SK-N-SH (cell line): ENCODE measurements around the gene NTM. TPM values are rescaled to one million over a fixed set of nuclear protein-coding genes. Genes with fewer than 3 reads are reported as not detected.

Experiments
- CTCF ChIA-PET: fragments of 300-600, 350-600 bp; formaldehyde crosslinking; extraction: SDS; loops from one replicate; lab custom pipeline; 2021; lab: Yijun Ruan, JAX
- POLR2A ChIA-PET: fragments of 350-600 bp; sonication (Branson Sonifier 250); formaldehyde crosslinking; extraction: SDS; loops from one replicate; lab custom pipeline; 2020; ENCODE audit warnings: antibody characterized with exemption, inconsistent platforms; lab: Yijun Ruan, JAX
- DNase-seq: peaks from one replicate; pipeline ENCODE4 v3.0.0; 2012
- H2AFZ ChIP-seq: fragments of 200-600 bp; sonication (generic); 2 replicates; pipeline ENCODE4 v1.8.1; 2016; ENCODE audit warnings: antibody characterized with exemption, mild to moderate bottlenecking, low read depth
- H3F3A ChIP-seq: fragments of 200-600 bp; sonication (generic); replicated peaks from 2 replicates; pipeline ENCODE3; 2016; ENCODE audit warnings: antibody characterized with exemption, mild to moderate bottlenecking; ENCODE audit not compliant: insufficient read depth
- H3K27ac ChIP-seq, 2 experiments: fragments of 200-500 bp in 1 of 2; fragments of 200-600 bp in 1 of 2; sonication (Bioruptor generic) in 1 of 2; sonication (generic), shearing (Covaris generic) in 1 of 2; 2 replicates each; pipeline versions ENCODE4 v1.5.1 to v1.6.1; 2014 to 2016; ENCODE audit warnings: low read depth in 2 of 2, inconsistent platforms in 1 of 2, low read length in 1 of 2, mild to moderate bottlenecking in 1 of 2, mixed read lengths in 1 of 2
- H3K27me3 ChIP-seq: fragments of 200-600 bp; sonication (generic), shearing (Covaris generic); 2 replicates; pipeline ENCODE4 v1.6.1; 2016; ENCODE audit warnings: mixed run types; ENCODE audit not compliant: insufficient read depth
- H3K36me3 ChIP-seq, 2 experiments: fragments of 200-500 bp in 1 of 2; fragments of 200-600 bp in 1 of 2; sonication (Bioruptor generic) in 1 of 2; sonication (generic) in 1 of 2; replicated peaks in 1 of 2; 2 replicates each; pipeline versions ENCODE3 to v1.5.1; 2014 to 2016; ENCODE audit warnings: low read length in 1 of 2, mild to moderate bottlenecking in 1 of 2; ENCODE audit not compliant: insufficient read depth in 2 of 2, control insufficient read depth in 1 of 2
- H3K4me1 ChIP-seq, 2 experiments: fragments of 200-500 bp in 1 of 2; fragments of 200-600 bp in 1 of 2; sonication (Bioruptor generic) in 1 of 2; sonication (generic), shearing (Covaris generic) in 1 of 2; 2 replicates each; pipeline versions ENCODE4 v1.5.1 to v1.6.1; 2014 to 2016; ENCODE audit warnings: low read depth in 1 of 2, low read length in 1 of 2, mixed run types in 1 of 2; ENCODE audit not compliant: insufficient read depth in 2 of 2, control insufficient read depth in 1 of 2
- H3K4me2 ChIP-seq: fragments of 200-600 bp; sonication (generic), shearing (Covaris generic); 2 replicates; pipeline ENCODE4 v1.6.1; 2017; ENCODE audit warnings: mixed run types
- H3K4me3 ChIP-seq, 2 experiments: fragments of 200-500 bp in 1 of 2; fragments of 200-600 bp in 1 of 2; sonication (Bioruptor generic) in 1 of 2; sonication (generic), shearing (Covaris generic) in 1 of 2; 2 replicates each; pipeline versions ENCODE4 v1.5.1 to v1.8.1; 2014 to 2016; ENCODE audit warnings: low read depth in 2 of 2, inconsistent platforms in 1 of 2, low read length in 1 of 2, mild to moderate bottlenecking in 1 of 2, mixed read lengths in 1 of 2, moderate library complexity in 1 of 2
- H3K79me2 ChIP-seq: fragments of 200-600 bp; sonication (generic); 2 replicates; pipeline ENCODE4 v1.8.1; 2017; ENCODE audit warnings: mild to moderate bottlenecking; ENCODE audit not compliant: insufficient read depth
- H3K9ac ChIP-seq: fragments of 200-600 bp; sonication (generic); 2 replicates; pipeline ENCODE4 v1.6.1; 2017; ENCODE audit warnings: mixed run types
- H3K9me2 ChIP-seq: fragments of 200-600 bp; sonication (generic); 2 replicates; pipeline ENCODE4 v1.6.1; 2017; ENCODE audit warnings: mixed run types
- H3K9me3 ChIP-seq: fragments of 200-600 bp; sonication (generic); 2 replicates; pipeline ENCODE4 v1.6.1; 2017; ENCODE audit warnings: mixed run types, mild to moderate bottlenecking, moderate library complexity
- H4K20me1 ChIP-seq: fragments of 200-600 bp; sonication (generic); 2 replicates; pipeline ENCODE4 v1.6.1; 2017; ENCODE audit warnings: mild to moderate bottlenecking, mixed run types; ENCODE audit not compliant: insufficient read depth
- EP300 ChIP-seq, 2 experiments: IDR thresholded peaks; 2 replicates each; pipeline versions ENCODE4 v1.4.0 to v1.6.1; 2012; ENCODE audit warnings: borderline replicate concordance in 1 of 2, low read depth in 1 of 2, low read length in 1 of 2
- FOXM1 ChIP-seq: IDR thresholded peaks from 2 replicates; pipeline ENCODE4 v1.4.0; 2012; ENCODE audit warnings: low read depth, mild to moderate bottlenecking
- GABPA ChIP-seq: IDR thresholded peaks from 2 replicates; pipeline ENCODE4 v1.4.0; 2012; ENCODE audit warnings: low read depth, mild to moderate bottlenecking
- IRF3 ChIP-seq: fragments of 150-350 bp; IDR thresholded peaks from 2 replicates; pipeline ENCODE4 v1.6.1; 2016; ENCODE audit warnings: mild to moderate bottlenecking, low read depth, low read length
- JUND ChIP-seq: IDR thresholded peaks from 2 replicates; pipeline ENCODE4 v1.4.0; 2012
- MAX ChIP-seq: IDR thresholded peaks from 2 replicates; pipeline ENCODE4 v1.4.0; 2012; ENCODE audit warnings: low read depth
- MXI1 ChIP-seq: IDR thresholded peaks from 2 replicates; pipeline ENCODE4 v1.6.1; 2012; ENCODE audit warnings: mild to moderate bottlenecking, low read depth, low read length, improper control_type of control experiment
- REST ChIP-seq: IDR thresholded peaks from 2 replicates; pipeline ENCODE4 v1.6.1; 2012; ENCODE audit warnings: mild to moderate bottlenecking, low read depth, low read length, moderate library complexity
- TAF1 ChIP-seq: IDR thresholded peaks from 2 replicates; pipeline ENCODE4 v1.6.1; 2012; ENCODE audit warnings: low read depth, mild to moderate bottlenecking, low read length, moderate library complexity, borderline replicate concordance
- USF1 ChIP-seq: IDR thresholded peaks from 2 replicates; pipeline ENCODE4 v1.4.0; 2012; ENCODE audit warnings: low read depth, borderline replicate concordance
- YY1 ChIP-seq: IDR thresholded peaks from 2 replicates; pipeline ENCODE4 v1.4.0; 2012; ENCODE audit warnings: low read depth, mild to moderate bottlenecking
- WGBS: methylation state at CpG from one replicate; pipeline ENCODE4 v1.1.6; 2017; ENCODE audit warnings: low lambda C conversion rate; 5-methylcytosine and 5-hydroxymethylcytosine counted together
- polyA plus RNA-seq, 3 experiments: library from polyadenylated mRNA; depleted of rRNA; stranded (reverse); fragments of >200 nt; gene quantifications; 2 replicates each; pipeline ENCODE4 v1.2.3, GENCODE V29; 2012

The NTM gene
- polyA plus RNA-seq, 1 of the 3 experiments (the other 2 are of a cell fraction): 20.0 TPM

- Histone ChIP-seq H2AFZ (no peak overlapping the region), H3K9me2 (no peaks in the 10 kb centered on the region), H4K20me1 (no peaks in the 10 kb centered on the region), H3K9ac (no peak overlapping the region), H3F3A (no peaks in the 10 kb centered on the region), H3K9me3 (no peaks in the 10 kb centered on the region), H3K79me2 (no peaks in the 10 kb centered on the region), H3K36me3 (no peaks in the 10 kb centered on the region), H3K4me2 (no peak overlapping the region), H3K27ac (no peak overlapping the region), H3K4me1 (no peaks in the 10 kb centered on the region; a peak in 1 of 4 replicates), H3K27me3 (no peaks in the 10 kb centered on the region), H3K4me3 (no peak overlapping the region)
- POLR2A ChIA-PET: no interaction called here
- WGBS: 79% methylated on average over 11 of the region's 11 CpGs
- no peak for DNase-seq
- CTCF ChIA-PET: interaction anchor here (0.6 to 1.4 kb wide), 2 partner anchors 24 to 1241 kb away, joined by 3 read pairs; no protein-coding TSS in a partner anchor
- TF ChIP-seq EP300 (IDR thresholded peaks at IDR 0.05; ENCODE audit: borderline replicate concordance in 1 of 2, low read depth in 1 of 2, low read length in 1 of 2) (no peak), USF1 (no peak), TAF1 (no peak), MXI1 (no peak), GABPA (no peak)
Observed at GRCh38 chr11:131841925-131842635, 471.7 kb downstream of the NTM start.

GRCh38 chr11:131845255-131845654, 474.8 kb downstream of the NTM start:
- Histone ChIP-seq H3K9ac (no peak overlapping the region), H2AFZ (no peak overlapping the region), H3K9me3 (no peaks in the 10 kb centered on the region), H3F3A (no peaks in the 10 kb centered on the region), H3K27me3 (no peaks in the 10 kb centered on the region; the same call in 1 of the 2 replicates), H3K79me2 (no peaks in the 10 kb centered on the region), H3K4me2 (no peak overlapping the region), H3K27ac (no peak overlapping the region), H3K9me2 (no peaks in the 10 kb centered on the region), H3K36me3 (no peaks in the 10 kb centered on the region), H3K4me1 (no peaks in the 10 kb centered on the region; a peak in 1 of 4 replicates), H4K20me1 (no peaks in the 10 kb centered on the region), H3K4me3 (no peak overlapping the region)
- POLR2A ChIA-PET: no interaction called here
- no peak for DNase-seq
- WGBS: 52% methylated on average over 4 of the region's 4 CpGs
- TF ChIP-seq TAF1 (no peak), IRF3 (no peak), MAX (no peak), FOXM1 (no peak), JUND (no peak), EP300 (IDR thresholded peaks at IDR 0.05; ENCODE audit: borderline replicate concordance in 1 of 2, low read depth in 1 of 2, low read length in 1 of 2) (no peak), REST (no peak), YY1 (no peak)
- CTCF ChIA-PET: no interaction called here
